HG03354 (cell line): ENCODE data around the gene ATP8B3.

Source experiments
- ATAC-seq: cut with Tn5 transposase; IDR thresholded peaks from one replicate; pipeline ENCODE4 v1.9.1; 2021; ENCODE audit warnings: mild to moderate bottlenecking; ENCODE audit not compliant: unreplicated experiment, poor library complexity, severe bottlenecking

Gene ATP8B3

DNA sequence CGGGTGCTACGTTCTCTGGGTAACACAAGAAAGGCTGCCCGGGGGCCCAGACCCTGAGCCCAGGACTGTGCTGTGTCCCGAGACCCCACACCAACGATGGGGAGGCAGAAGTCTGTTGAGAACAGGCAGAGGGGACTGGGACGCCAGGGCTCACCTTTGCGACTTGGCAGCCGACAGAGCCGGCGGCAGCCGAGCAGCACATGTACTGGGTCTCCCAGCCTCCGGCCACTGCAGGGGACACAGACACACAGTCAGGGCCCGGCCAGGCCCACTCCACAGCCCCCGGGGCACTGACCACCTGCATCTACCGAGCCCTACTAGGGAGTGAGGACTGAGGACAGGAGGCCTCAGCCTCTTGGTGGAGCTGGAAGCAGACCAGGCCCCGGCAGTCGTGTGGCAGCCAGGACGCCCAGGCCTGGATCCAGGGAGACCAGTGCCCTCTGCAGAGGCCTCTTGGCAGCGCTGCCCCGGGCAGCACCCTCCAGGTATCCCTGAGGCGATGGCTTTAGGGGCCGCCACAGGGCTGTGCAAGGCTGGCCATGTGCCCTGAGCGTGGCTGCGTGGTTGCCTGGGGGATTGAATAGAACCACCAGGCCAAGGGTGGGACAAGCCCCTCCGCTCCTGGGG is 5.6 kb upstream of the ATP8B3 start:
- ATAC-seq = no peak

DNA sequence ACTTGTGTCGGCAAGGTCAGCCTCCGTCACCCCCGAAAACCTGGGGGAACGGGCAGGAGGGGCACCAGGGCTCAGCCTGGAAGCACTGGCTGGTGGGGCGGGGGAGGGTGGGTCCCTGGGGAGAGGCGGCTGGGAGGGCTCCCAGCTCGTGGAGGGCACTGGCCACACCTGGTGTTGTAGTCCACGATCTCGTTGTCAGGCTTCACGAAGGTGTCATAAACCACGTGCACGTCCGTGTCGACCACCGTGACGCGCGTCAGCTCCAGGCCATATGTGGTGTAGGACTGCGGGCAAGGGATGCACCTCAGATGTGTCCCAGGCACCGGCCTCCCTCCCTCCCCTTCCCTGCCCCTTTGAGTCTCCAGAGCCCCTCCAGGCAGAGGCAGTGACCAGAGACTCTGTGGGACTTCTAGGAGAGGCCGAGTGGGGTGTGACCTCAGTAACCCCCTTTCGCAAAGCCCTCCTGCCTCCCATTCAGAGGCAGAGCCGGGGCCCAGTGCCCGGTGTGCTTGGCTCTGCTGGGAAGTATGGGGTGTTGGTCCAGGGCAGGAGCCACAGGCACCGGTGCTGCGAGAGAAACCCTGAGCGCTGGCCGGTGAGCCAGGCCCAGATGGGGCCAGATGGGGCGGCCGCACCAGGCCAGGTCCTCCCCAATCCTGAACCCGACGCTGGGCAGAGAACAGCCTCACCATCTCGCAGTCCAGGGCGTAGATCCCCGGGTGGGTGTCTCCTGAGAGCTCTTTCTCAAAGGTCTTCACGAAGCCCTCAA is 4.6 kb upstream of the ATP8B3 start:
- ATAC-seq = no peak

DNA sequence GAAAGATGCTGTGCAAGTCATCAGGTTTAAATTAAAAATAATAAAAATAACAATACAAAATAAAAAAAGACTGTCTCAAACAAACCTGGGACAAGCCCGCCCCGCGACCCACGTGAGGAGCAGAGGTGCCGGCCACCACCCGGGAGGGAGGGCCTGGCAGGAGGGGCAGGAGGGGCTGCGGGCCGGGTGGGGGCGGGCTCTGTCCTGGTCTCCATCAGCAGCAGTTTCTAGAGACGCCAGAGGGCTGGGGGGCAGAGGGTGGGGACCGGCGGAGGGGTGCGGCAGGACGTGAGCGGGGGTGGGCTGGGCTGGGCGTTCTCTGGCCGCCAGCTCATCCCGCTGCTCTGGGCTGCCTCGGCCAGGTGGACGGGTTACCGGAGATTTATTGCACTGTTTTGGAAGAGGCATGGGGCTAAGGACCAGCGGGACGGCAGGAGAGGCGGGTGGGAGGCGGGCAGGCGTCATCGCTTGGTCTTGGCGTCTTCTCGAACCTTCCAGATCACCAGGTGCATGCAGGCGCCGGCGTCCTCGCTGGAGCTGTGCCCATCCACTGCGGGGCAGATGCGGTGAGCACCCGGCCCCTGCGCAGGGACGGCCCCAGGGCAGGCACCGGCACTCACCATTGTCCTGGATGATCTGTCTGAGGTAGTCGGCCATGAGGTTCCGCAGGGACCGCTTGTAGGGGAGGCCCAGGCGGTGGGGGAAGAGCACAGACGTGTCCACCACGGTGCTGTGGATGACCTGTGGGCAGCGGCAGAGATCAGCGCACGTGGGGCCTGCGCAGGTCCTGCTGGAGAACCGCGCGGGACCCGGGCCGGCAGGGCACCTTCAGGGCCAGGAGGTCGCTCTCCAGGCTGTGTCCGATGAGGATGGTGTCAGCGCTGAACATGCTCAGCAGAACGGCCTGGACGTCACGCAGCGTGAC is 3.8 kb upstream of the ATP8B3 start:
- ATAC-seq = no peak

DNA sequence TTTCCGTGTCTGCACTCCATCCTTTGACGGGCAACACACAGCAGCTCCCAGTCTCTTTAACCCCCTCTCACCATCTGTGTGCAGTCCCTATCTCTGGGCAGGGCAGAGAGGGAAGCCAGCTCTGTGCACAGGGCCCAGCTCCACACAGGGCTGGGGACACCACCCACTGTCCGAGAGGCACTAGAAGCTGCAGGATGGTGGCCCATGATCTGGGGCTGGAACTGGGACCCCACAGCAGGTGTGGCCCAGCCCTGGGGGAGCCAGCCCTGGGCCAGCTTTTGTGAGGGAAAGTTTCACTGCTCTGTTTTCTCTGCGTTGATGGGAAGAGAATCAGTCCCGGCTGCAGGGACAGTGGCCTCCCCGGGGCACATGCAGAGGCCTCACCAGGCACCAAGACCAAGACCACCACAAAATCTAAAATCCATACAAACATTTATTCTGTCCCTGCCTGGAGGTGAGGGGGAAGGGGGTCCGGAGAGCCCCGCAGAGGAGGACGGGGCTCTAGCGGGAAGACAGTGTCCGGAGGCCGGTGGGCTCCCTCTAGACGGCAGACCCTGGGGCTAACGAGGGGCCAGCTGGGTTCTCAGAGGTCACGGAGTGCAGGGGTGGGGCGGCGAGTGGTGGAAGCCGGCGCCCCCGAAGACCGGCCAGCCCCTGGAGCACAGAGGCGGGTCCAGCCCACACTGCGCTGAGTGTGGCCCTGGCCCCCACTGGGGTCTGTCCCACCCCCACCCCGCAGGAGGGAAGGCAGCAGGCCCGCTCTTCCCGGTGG is 2.9 kb upstream of the ATP8B3 start:
- no peak for ATAC-seq

DNA sequence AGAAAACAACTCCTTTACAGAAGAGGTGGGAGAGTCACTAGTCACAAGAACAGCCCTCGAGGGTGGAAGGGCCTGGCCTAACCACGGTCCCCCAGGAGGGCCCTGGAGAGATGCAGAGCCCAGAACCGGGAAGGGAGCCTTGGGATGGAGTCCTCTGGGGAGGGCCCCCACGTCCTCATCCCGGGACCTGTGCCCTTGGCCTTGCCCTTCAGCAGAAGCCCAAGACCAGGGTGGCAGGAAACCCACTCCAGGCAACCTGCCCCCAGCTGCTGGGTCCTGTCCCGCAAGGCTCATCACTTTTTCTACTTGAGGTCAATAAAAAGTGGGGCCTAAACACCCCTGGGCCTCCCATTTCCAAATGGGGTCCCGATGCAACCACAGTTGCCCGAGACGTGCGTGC is 2.3 kb upstream of the ATP8B3 start:
- ATAC-seq = no peak

DNA sequence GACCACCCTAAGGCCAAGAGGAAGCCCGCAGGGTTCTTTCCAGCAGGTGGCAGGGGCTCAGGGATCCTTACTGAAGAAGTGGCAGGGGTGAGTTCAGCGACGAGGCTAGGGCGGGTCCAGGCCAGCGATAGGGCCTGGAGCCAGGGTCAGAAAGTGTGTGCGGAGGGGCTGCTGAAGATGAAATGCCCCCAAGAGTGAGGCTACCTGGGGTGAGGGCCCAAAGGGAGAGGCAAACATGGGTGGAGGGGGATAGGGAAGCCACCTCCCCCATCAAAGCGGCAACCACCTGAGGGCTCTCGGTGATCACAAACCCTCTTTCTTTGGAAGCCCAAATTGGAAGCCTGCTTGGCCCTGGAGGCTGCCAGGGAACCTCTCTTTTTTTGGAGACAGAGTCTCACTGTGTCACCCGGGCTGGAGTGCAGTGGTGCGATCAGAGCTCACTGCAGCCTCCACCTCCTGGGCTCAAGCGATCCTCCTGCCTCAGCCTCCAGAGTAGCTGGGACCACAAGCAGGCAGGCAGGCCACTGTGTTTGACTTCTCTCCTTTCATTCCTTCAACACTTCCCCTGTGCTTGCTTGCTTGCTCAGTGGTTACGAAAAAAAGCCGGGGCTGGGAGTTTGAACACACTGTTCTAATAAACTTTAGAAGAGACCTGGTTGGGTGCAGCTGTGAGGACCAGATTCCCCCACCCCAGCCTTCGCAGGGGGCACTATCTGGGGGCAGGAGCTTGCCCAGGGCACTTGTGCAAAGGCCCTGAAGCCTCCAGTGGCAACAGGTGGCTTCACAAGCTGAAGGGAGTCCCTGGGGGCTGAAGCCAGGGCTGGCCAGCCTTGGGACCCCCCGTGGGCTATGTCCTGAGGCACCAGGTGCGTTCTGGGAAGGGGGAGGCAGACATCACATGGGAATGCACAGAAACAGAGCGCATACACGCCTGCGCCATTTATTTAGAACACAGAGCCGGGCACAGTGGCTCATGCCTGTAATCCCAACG is 1.4 kb upstream of the ATP8B3 start:
- ATAC-seq = no peak

GRCh38 chr19:1812426-1813191 is 533 bp upstream of the ATP8B3 start:
- ATAC-seq = peak; percentile 80

GRCh38 chr19:1811472-1811894 is 593 bp downstream of the ATP8B3 start:
- no peak for ATAC-seq

GRCh38 chr19:1810439-1811160 is 1.5 kb downstream of the ATP8B3 start:
- no peak for ATAC-seq

DNA sequence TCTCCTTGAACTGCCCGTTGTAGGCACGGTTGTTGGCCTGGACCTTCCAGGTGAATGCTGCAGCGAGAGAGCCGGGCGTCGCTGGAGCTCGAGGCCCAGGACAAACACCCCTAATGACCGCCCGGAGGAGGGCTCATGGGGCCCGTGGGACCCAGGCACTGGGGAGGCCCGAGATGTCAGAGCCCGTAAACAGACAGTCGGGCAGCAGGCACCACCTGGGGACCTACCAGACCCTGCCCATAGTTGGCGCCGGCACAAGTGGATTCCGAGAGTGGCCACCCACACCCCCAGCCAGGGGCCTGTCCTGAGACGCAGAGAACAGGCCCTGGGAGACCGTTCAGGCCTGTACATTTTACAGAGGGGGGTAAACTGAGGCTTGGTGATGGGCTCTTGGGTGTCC is 2.4 kb downstream of the ATP8B3 start:
- ATAC-seq = no peak

GRCh38 chr19:1808395-1808731 is 3.7 kb downstream of the ATP8B3 start:
- no peak for ATAC-seq

- ATAC-seq = no peak
Measured at GRCh38 chr19:1807695-1808394, 4.2 kb downstream of the ATP8B3 start.

- ATAC-seq = no peak
Measured at GRCh38 chr19:1807030-1807694, 4.9 kb downstream of the ATP8B3 start.

GRCh38 chr19:1806184-1807029 is 5.7 kb downstream of the ATP8B3 start:
- no peak for ATAC-seq

DNA sequence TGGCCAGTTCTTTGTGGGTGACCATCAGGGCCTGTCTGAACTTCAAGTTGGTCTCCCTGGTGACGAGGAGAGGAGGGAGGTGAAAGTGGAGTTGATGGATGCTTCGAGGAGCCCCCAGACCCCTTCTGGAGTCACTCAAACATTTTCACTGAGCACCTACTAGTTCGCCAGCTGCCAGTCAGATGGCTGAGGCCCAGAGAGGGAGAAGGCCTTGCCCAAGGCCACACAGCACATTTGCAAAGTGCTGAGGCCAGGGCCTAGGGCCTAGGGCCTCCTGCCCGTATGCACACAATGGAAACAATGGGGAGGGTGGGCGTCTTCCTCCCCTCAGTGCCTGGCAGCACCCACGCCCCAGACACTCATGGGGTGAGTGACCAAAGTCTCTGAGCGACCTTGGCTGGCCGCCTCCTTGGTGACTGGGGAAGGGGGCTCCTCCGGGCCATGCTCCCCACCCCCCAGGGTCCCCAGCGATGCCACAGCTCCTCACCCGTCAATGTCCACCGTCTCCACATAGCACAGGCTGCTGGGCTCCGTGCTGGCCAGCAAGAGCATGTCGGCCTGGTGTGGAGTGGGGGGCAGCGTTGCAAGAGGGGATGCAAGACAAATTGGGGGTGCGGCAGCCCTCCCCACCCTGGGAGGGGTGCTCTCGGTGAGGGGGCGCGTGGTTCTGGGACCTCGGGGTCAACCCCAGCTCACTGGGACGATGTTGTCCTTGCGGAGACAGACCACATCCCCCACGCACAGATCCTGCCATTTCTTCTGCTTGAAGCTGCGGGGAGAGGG is 6.5 kb downstream of the ATP8B3 start:
- no peak for ATAC-seq
